Uterus (tissue), 2 donors: Measurements from ENCODE around the gene HS6ST3.

Experiments
- CTCF ChIP-seq, 4 experiments: fragments of 200-600 bp in 2 of 4; fragments of 450-650 bp in 2 of 4; sonication (generic) in 2 of 4; IDR thresholded peaks; one replicate each; pipeline ENCODE4 v1.5.1; 2016 to 2019; ENCODE audit warnings: antibody characterized with exemption in 4 of 4, mild to moderate bottlenecking in 2 of 4, moderate library complexity in 1 of 4
- POLR2A ChIP-seq, 2 donors: fragments of 450-650 bp; IDR thresholded peaks; one replicate each; pipeline ENCODE4 v1.6.1; 2016; ENCODE audit warnings: antibody characterized with exemption in 2 of 2, mild to moderate bottlenecking in 1 of 2, moderate library complexity in 1 of 2

GRCh38 chr13:96428911-96429310, 339.0 kb downstream of the HS6ST3 start:
- TF ChIP-seq CTCF (IDR thresholded peaks at IDR 0.05) (no peak), POLR2A (IDR thresholded peaks at IDR 0.05) (no peak)
